ENCODE measurements around the gene SNRNP25.
"Not testable (repeated sequence)": the region's sequence is repeated elsewhere in the genome, so short reads cannot be mapped to it uniquely, and the experiment has no call there.

SNRNP25 gene

GRCh38 chr16:38941-39892 lies 14.4 kb upstream of the SNRNP25 start:
- TF ChIP-seq CTCF (IDR thresholded peaks at IDR 0.05; ENCODE audit: low read depth, low read length), result no peak
- H3K4me3 ChIP-seq (ENCODE audit: low read depth, low read length), result no peak overlapping the region

GRCh38 chr16:41439-42068 lies 12.1 kb upstream of the SNRNP25 start:
- no peak overlapping the region for H3K4me3 ChIP-seq (ENCODE audit: low read depth, low read length)
- no peak for TF ChIP-seq CTCF (IDR thresholded peaks at IDR 0.05; ENCODE audit: low read depth, low read length)

GRCh38 chr16:42069-42457 lies 11.6 kb upstream of the SNRNP25 start:
- no peak for TF ChIP-seq CTCF (IDR thresholded peaks at IDR 0.05; ENCODE audit: low read depth, low read length)
- no peak overlapping the region for H3K4me3 ChIP-seq (ENCODE audit: low read depth, low read length)

GRCh38 chr16:42691-43090 lies 10.9 kb upstream of the SNRNP25 start:
- TF ChIP-seq CTCF (IDR thresholded peaks at IDR 0.05; ENCODE audit: low read depth, low read length), result no peak
- H3K4me3 ChIP-seq (ENCODE audit: low read depth, low read length), result no peak overlapping the region

- TF ChIP-seq CTCF (IDR thresholded peaks at IDR 0.05; ENCODE audit: low read depth, low read length), result no peak
- H3K4me3 ChIP-seq (ENCODE audit: low read depth, low read length), result no peak overlapping the region
Measured at GRCh38 chr16:43294-43693, 10.3 kb upstream of the SNRNP25 start.

GRCh38 chr16:44655-45054 lies 9.0 kb upstream of the SNRNP25 start:
- H3K4me3 ChIP-seq (ENCODE audit: low read depth, low read length), result no peak overlapping the region
- TF ChIP-seq CTCF (IDR thresholded peaks at IDR 0.05; ENCODE audit: low read depth, low read length), result no peak

GRCh38 chr16:45454-45853 lies 8.2 kb upstream of the SNRNP25 start:
- no peak for TF ChIP-seq CTCF (IDR thresholded peaks at IDR 0.05; ENCODE audit: low read depth, low read length)

GRCh38 chr16:46510-46909 lies 7.1 kb upstream of the SNRNP25 start:
- H3K4me3 ChIP-seq (ENCODE audit: low read depth, low read length), result not testable (repeated sequence)

More at GRCh38 chr16:45454-45853, 8.2 kb upstream of the SNRNP25 start:
- H3K4me3 ChIP-seq (ENCODE audit: low read depth, low read length), result no peak overlapping the region

Data from WI38 (cell line).